ENCODE data around the gene PPP4R2.

DNA sequence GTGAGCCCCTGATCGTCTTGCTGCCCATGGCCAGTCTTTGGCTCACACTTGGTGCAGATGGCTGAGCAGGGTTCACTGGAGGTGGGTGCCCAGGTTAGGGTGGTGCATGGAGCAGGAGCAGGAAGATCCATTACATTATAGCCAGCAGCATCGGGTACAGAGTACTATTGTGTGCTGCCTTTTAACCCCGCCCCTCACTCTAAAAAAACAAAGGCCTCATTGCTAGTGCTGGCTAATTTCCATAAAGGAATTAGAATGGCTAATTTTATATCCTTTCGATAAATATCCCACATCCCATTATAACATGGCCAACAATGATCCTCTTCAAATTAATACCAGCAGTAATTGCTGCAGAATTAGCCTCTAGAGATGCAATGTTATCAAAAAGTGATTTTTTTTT lies 45.8 kb upstream of the PPP4R2 start:
- TF ChIP-seq POLR2A (IDR thresholded peaks at IDR 0.05) (no peak), EP300 (IDR thresholded peaks at IDR 0.05) (no peak)
- TF ChIP-seq, protein P1, sequence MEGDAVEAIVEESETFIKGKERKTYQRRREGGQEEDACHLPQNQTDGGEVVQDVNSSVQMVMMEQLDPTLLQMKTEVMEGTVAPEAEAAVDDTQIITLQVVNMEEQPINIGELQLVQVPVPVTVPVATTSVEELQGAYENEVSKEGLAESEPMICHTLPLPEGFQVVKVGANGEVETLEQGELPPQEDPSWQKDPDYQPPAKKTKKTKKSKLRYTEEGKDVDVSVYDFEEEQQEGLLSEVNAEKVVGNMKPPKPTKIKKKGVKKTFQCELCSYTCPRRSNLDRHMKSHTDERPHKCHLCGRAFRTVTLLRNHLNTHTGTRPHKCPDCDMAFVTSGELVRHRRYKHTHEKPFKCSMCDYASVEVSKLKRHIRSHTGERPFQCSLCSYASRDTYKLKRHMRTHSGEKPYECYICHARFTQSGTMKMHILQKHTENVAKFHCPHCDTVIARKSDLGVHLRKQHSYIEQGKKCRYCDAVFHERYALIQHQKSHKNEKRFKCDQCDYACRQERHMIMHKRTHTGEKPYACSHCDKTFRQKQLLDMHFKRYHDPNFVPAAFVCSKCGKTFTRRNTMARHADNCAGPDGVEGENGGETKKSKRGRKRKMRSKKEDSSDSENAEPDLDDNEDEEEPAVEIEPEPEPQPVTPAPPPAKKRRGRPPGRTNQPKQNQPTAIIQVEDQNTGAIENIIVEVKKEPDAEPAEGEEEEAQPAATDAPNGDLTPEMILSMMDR (IDR thresholded peaks at IDR 0.05): no peak
